ENCODE measurements around the gene ASB2. TPM values are rescaled to one million over a fixed set of nuclear protein-coding genes. Genes with fewer than 3 reads are reported as not detected.

The ASB2 gene
- total RNA-seq, 1 experiment from 2014 or later = not detected

DNA sequence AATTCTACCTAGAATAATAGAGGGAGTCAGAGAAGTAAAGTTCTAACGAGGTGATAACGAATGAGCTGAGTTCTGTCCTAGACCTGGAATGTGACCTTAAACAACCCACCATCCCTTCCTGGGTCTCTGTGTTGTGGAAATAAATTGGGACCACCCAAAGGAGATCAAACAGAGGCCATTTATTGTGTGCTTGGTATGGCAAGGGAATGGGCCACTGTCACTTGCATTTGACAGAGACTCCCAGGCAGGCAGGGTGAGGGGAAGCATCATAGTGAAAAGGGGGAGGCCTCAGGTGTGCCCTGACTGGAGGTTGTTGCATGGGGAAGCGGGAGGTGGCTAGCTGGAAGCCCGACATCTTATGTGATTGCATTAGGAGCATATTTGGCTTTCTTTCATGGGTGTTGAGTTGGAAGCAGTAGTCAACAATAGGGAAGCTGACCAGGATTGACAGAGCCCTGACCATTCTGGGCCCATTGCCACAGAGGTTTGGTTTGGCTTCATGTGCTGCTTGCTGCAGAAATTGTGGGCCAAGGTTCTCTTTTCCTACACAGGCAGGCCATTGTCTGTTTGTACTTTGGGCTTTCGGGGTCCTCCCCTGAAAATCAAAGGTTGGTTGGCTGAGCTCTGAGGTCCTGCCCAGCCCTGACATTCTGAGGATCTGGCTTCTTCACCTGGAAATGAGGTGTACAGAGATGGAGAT lies 66.8 kb downstream of the ASB2 start:
- no peaks in the 10 kb centered on the region for H3K4me1 ChIP-seq (ENCODE audit: insufficient read depth, low read length, poor library complexity, severe bottlenecking)
- ChIA-PET CTCF (no interaction called here), POLR2A (ENCODE audit: low non-redundant PET) (no interaction called here)
- intact Hi-C loops (cut with micrococcal nuclease; ENCODE audit: unreplicated experiment) = no loop called here
- TF ChIP-seq CTCF (conservative IDR thresholded peaks at IDR 0.05; ENCODE audit: low read depth, low read length) (no peak), EZH2 (IDR thresholded peaks at IDR 0.05; ENCODE audit: borderline replicate concordance, low read depth, low read length, poor library complexity, severe bottlenecking) (no peak)
- no peaks in the 10 kb centered on the region for H3K9me3 ChIP-seq (ENCODE audit: low read depth, low read length, poor library complexity, severe bottlenecking)
- H3K27ac ChIP-seq (ENCODE audit: low read depth, low read length, poor library complexity, severe bottlenecking) = no peak overlapping the region
- BruUV-seq (replicated peaks) = no TSS peak
- no peak for DNase-seq (ENCODE audit: low spot score)
- H3K27me3 ChIP-seq (replicated peaks; ENCODE audit: insufficient read depth, low read depth, low read length, poor library complexity) = peaks cover 7% of the 10 kb centered on the region
- H3K36me3 ChIP-seq (ENCODE audit: insufficient read depth, low read length, poor library complexity, severe bottlenecking) = no peaks in the 10 kb centered on the region
- no peak overlapping the region for H3K4me3 ChIP-seq (ENCODE audit: low read depth, low read length, poor library complexity, severe bottlenecking)

GRCh38 chr14:93906341-93907329 lies 69.7 kb downstream of the ASB2 start:
- no peaks in the 10 kb centered on the region for H3K9me3 ChIP-seq (ENCODE audit: low read depth, low read length, poor library complexity, severe bottlenecking)
- CTCF ChIA-PET = interaction anchor here (1.4 kb wide), 1 partner anchor 252 kb away, joined by 4 read pairs; no protein-coding TSS in a partner anchor
- DNase-seq (ENCODE audit: low spot score) = peak; percentile 71
- POLR2A ChIA-PET (ENCODE audit: low non-redundant PET) = no interaction called here
- intact Hi-C loops (cut with micrococcal nuclease; ENCODE audit: unreplicated experiment) = loop anchor here (2.0 kb wide), 1 partner anchor 252 kb away; no protein-coding TSS in a partner anchor
- H3K36me3 ChIP-seq (ENCODE audit: insufficient read depth, low read length, poor library complexity, severe bottlenecking) = no peaks in the 10 kb centered on the region
- no peaks in the 10 kb centered on the region for H3K4me1 ChIP-seq (ENCODE audit: insufficient read depth, low read length, poor library complexity, severe bottlenecking)
- TF ChIP-seq EZH2 (IDR thresholded peaks at IDR 0.05; ENCODE audit: borderline replicate concordance, low read depth, low read length, poor library complexity, severe bottlenecking) (no peak), CTCF (conservative IDR thresholded peaks at IDR 0.05; ENCODE audit: low read depth, low read length) (peak; percentile 87)
- BruUV-seq (replicated peaks) = no TSS peak
- no peak overlapping the region for H3K4me3 ChIP-seq (ENCODE audit: low read depth, low read length, poor library complexity, severe bottlenecking)
- H3K27ac ChIP-seq (ENCODE audit: low read depth, low read length, poor library complexity, severe bottlenecking) = no peak overlapping the region
- peaks cover 15% of the 10 kb centered on the region for H3K27me3 ChIP-seq (replicated peaks; ENCODE audit: insufficient read depth, low read depth, low read length, poor library complexity)

DNA sequence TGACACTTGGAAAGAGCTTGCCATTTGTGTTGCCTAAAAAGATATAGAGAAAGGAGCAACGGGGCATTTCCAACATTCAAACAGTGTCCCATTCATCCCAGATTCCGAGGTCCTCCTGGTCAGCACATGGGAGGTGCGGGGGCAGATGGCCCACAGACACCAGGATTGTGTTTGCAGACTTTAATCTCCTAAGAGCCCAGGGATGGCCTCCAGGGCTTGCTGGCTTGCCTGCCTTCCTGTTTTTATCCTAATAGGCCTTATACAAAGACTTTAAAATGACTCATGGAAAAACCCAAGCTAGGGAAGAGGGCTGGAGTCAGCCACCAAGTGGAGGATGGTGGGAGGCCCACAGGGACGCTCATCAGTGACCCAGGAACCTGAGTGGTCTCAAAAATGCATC lies 70.7 kb downstream of the ASB2 start:
- no peak for DNase-seq (ENCODE audit: low spot score)
- Histone ChIP-seq H3K27ac (ENCODE audit: low read depth, low read length, poor library complexity, severe bottlenecking) (no peak overlapping the region), H3K4me1 (ENCODE audit: insufficient read depth, low read length, poor library complexity, severe bottlenecking) (no peaks in the 10 kb centered on the region), H3K4me3 (ENCODE audit: low read depth, low read length, poor library complexity, severe bottlenecking) (no peak overlapping the region), H3K9me3 (ENCODE audit: low read depth, low read length, poor library complexity, severe bottlenecking) (no peaks in the 10 kb centered on the region), H3K27me3 (replicated peaks; ENCODE audit: insufficient read depth, low read depth, low read length, poor library complexity) (peaks cover 15% of the 10 kb centered on the region), H3K36me3 (ENCODE audit: insufficient read depth, low read length, poor library complexity, severe bottlenecking) (no peaks in the 10 kb centered on the region)
- intact Hi-C loops (cut with micrococcal nuclease; ENCODE audit: unreplicated experiment) = loop anchor here (2.0 kb wide), 1 partner anchor 251 kb away; no protein-coding TSS in a partner anchor
- CTCF ChIA-PET = interaction anchor here (0.6 kb wide), 1 partner anchor 693 kb away, joined by 4 read pairs; no protein-coding TSS in a partner anchor
- POLR2A ChIA-PET (ENCODE audit: low non-redundant PET) = no interaction called here
- TF ChIP-seq CTCF (conservative IDR thresholded peaks at IDR 0.05; ENCODE audit: low read depth, low read length) = no peak
- no peak for TF ChIP-seq EZH2 (IDR thresholded peaks at IDR 0.05; ENCODE audit: borderline replicate concordance, low read depth, low read length, poor library complexity, severe bottlenecking)
- BruUV-seq (replicated peaks) = no TSS peak

All from A673 (cell line).